Activated CD4-positive, alpha-beta memory T cell treated with anti-CD3 and anti-CD28 coated beads, Interleukin-2, amount 10 ng/mL, durations not matched to agents 7 days and 5 days (primary cell): ENCODE data around the gene HSD17B12. TPM values are rescaled to one million over a fixed set of nuclear protein-coding genes. Genes with fewer than 3 reads are reported as not detected.

Source experiments
- CTCF ChIA-PET: fragments of 350-600 bp; sonication (Branson Sonifier 250); formaldehyde crosslinking; loops from one replicate; lab custom pipeline; 2021; ENCODE audit warnings: antibody characterized with exemption, inconsistent platforms; lab: Charles Lee
- POLR2A ChIA-PET: fragments of 350-600 bp; sonication (Branson Sonifier 250); formaldehyde crosslinking; loops from one replicate; lab custom pipeline; 2021; ENCODE audit warnings: antibody characterized with exemption; lab: Charles Lee
- DNase-seq: peaks from one replicate; pipeline ENCODE4 v3.0.0-alpha.2; 2020
- H3K27ac Mint-ChIP-seq: one replicate; pipeline ENCODE4 v1.8.0; 2021; ENCODE audit warnings: mild to moderate bottlenecking, mixed read lengths
- H3K27me3 Mint-ChIP-seq: one replicate; pipeline ENCODE4 v1.8.0; 2021; ENCODE audit warnings: mixed read lengths
- H3K36me3 Mint-ChIP-seq: one replicate; pipeline ENCODE4 v1.8.0; 2021; ENCODE audit warnings: low read depth, mixed read lengths
- H3K4me1 Mint-ChIP-seq: one replicate; pipeline ENCODE4 v1.8.0; 2021; ENCODE audit warnings: mixed read lengths
- H3K4me3 Mint-ChIP-seq: one replicate; pipeline ENCODE4 v1.8.0; 2021; ENCODE audit warnings: mild to moderate bottlenecking, mixed read lengths
- H3K9me3 Mint-ChIP-seq: one replicate; pipeline ENCODE4 v1.8.0; 2021; ENCODE audit warnings: mixed read lengths
- total RNA-seq, 2 experiments: library from RNA; stranded (reverse); gene quantifications; one replicate each; pipeline ENCODE4 v1.2.3, GENCODE V29; 2021

HSD17B12 gene
- total RNA-seq, 2 experiments from 2014 or later = 35.2 to 40.7 TPM

- no peak for DNase-seq
- ChIA-PET POLR2A (no interaction called here), CTCF (interaction anchor here (1.6 kb wide), 1 partner anchor 31 kb away, joined by 3 read pairs; no protein-coding TSS in a partner anchor)
- no peaks in the 10 kb centered on the region for H3K4me1 Mint-ChIP-seq
- no peak overlapping the region for H3K27ac Mint-ChIP-seq
- no peaks in the 10 kb centered on the region for H3K27me3 Mint-ChIP-seq
- peaks cover 4% of the 10 kb centered on the region for H3K36me3 Mint-ChIP-seq
- H3K9me3 Mint-ChIP-seq = no peaks in the 10 kb centered on the region
- no peak overlapping the region for H3K4me3 Mint-ChIP-seq
These were observed 117.3 kb downstream of the HSD17B12 start for GRCh38 chr11:43797866-43798265.

- no peak for DNase-seq
- no peak overlapping the region for H3K4me3 Mint-ChIP-seq
- no peak overlapping the region for H3K27ac Mint-ChIP-seq
- POLR2A ChIA-PET = no interaction called here
- no peaks in the 10 kb centered on the region for H3K27me3 Mint-ChIP-seq
- H3K9me3 Mint-ChIP-seq = peaks cover 6% of the 10 kb centered on the region
- peaks cover 17% of the 10 kb centered on the region for H3K36me3 Mint-ChIP-seq
- CTCF ChIA-PET = interaction anchor here (1.1 kb wide), 1 partner anchor 23 kb away, joined by 4 read pairs; no protein-coding TSS in a partner anchor
- H3K4me1 Mint-ChIP-seq = no peaks in the 10 kb centered on the region
These were observed 122.0 kb downstream of the HSD17B12 start for GRCh38 chr11:43802509-43802908.

- Mint-ChIP-seq H3K4me1 (no peaks in the 10 kb centered on the region), H3K27me3 (no peaks in the 10 kb centered on the region), H3K36me3 (peaks cover 17% of the 10 kb centered on the region), H3K9me3 (peaks cover 6% of the 10 kb centered on the region), H3K4me3 (no peak overlapping the region), H3K27ac (no peak overlapping the region)
- POLR2A ChIA-PET = no interaction called here
- CTCF ChIA-PET = no interaction called here
- no peak for DNase-seq
These were observed 123.2 kb downstream of the HSD17B12 start for GRCh38 chr11:43803766-43804165.

GRCh38 chr11:43806976-43807375, 126.4 kb downstream of the HSD17B12 start:
- no peak overlapping the region for H3K4me3 Mint-ChIP-seq
- DNase-seq = no peak
- H3K36me3 Mint-ChIP-seq = peaks cover 13% of the 10 kb centered on the region
- H3K9me3 Mint-ChIP-seq = peaks cover 6% of the 10 kb centered on the region
- POLR2A ChIA-PET = no interaction called here
- no peak overlapping the region for H3K27ac Mint-ChIP-seq
- H3K4me1 Mint-ChIP-seq = no peaks in the 10 kb centered on the region
- CTCF ChIA-PET = no interaction called here
- no peaks in the 10 kb centered on the region for H3K27me3 Mint-ChIP-seq

- Mint-ChIP-seq H3K9me3 (no peaks in the 10 kb centered on the region), H3K4me1 (no peaks in the 10 kb centered on the region), H3K36me3 (peaks cover 5% of the 10 kb centered on the region), H3K27ac (no peak overlapping the region), H3K27me3 (no peaks in the 10 kb centered on the region), H3K4me3 (no peak overlapping the region)
- DNase-seq = no peak
- ChIA-PET POLR2A (no interaction called here), CTCF (no interaction called here)
These were observed 130.5 kb downstream of the HSD17B12 start for GRCh38 chr11:43810929-43811596.

- Mint-ChIP-seq H3K4me1 (no peaks in the 10 kb centered on the region), H3K27me3 (no peaks in the 10 kb centered on the region), H3K9me3 (no peaks in the 10 kb centered on the region), H3K27ac (no peak overlapping the region), H3K36me3 (peaks cover 7% of the 10 kb centered on the region), H3K4me3 (no peak overlapping the region)
- DNase-seq = no peak
- ChIA-PET POLR2A (no interaction called here), CTCF (interaction anchor here (0.5 to 0.9 kb wide), 2 partner anchors 16 to 40 kb away, joined by 3 to 5 read pairs; no protein-coding TSS in a partner anchor)
These were observed 131.9 kb downstream of the HSD17B12 start for GRCh38 chr11:43812471-43812870.

- Mint-ChIP-seq H3K27ac (no peak overlapping the region), H3K4me3 (no peak overlapping the region), H3K36me3 (peaks cover 17% of the 10 kb centered on the region), H3K27me3 (no peaks in the 10 kb centered on the region), H3K4me1 (no peaks in the 10 kb centered on the region), H3K9me3 (no peaks in the 10 kb centered on the region)
- no peak for DNase-seq
- ChIA-PET CTCF (no interaction called here), POLR2A (no interaction called here)
These were observed 137.7 kb downstream of the HSD17B12 start for GRCh38 chr11:43818220-43818619.

GRCh38 chr11:43819926-43820325, 139.4 kb downstream of the HSD17B12 start:
- no peak overlapping the region for H3K27ac Mint-ChIP-seq
- peaks cover 15% of the 10 kb centered on the region for H3K36me3 Mint-ChIP-seq
- H3K9me3 Mint-ChIP-seq = no peaks in the 10 kb centered on the region
- ChIA-PET CTCF (no interaction called here), POLR2A (no interaction called here)
- DNase-seq = no peak
- no peaks in the 10 kb centered on the region for H3K4me1 Mint-ChIP-seq
- H3K27me3 Mint-ChIP-seq = no peaks in the 10 kb centered on the region
- H3K4me3 Mint-ChIP-seq = no peak overlapping the region

- H3K4me1 Mint-ChIP-seq = no peaks in the 10 kb centered on the region
These were observed 142.8 kb downstream of the HSD17B12 start for GRCh38 chr11:43823316-43823715.

GRCh38 chr11:43823851-43824250, 143.3 kb downstream of the HSD17B12 start:
- H3K4me1 Mint-ChIP-seq = no peaks in the 10 kb centered on the region
- no peak overlapping the region for H3K4me3 Mint-ChIP-seq
- H3K27me3 Mint-ChIP-seq = no peaks in the 10 kb centered on the region
- peaks cover 9% of the 10 kb centered on the region for H3K36me3 Mint-ChIP-seq
- ChIA-PET CTCF (interaction anchor here (4.7 kb wide), 1 partner anchor 28 kb away, joined by 28 read pairs; no protein-coding TSS in a partner anchor), POLR2A (no interaction called here)
- no peak overlapping the region for H3K27ac Mint-ChIP-seq
- H3K9me3 Mint-ChIP-seq = no peaks in the 10 kb centered on the region
- no peak for DNase-seq

More at GRCh38 chr11:43823316-43823715, 142.8 kb downstream of the HSD17B12 start:
- Mint-ChIP-seq H3K27ac (no peak overlapping the region), H3K36me3 (peaks cover 9% of the 10 kb centered on the region), H3K4me3 (no peak overlapping the region), H3K27me3 (no peaks in the 10 kb centered on the region), H3K9me3 (no peaks in the 10 kb centered on the region)
- DNase-seq = no peak
- ChIA-PET POLR2A (no interaction called here), CTCF (interaction anchor here (4.7 kb wide), 1 partner anchor 29 kb away, joined by 28 read pairs; no protein-coding TSS in a partner anchor)

- no peaks in the 10 kb centered on the region for H3K9me3 Mint-ChIP-seq
- no peaks in the 10 kb centered on the region for H3K4me1 Mint-ChIP-seq
- no peak overlapping the region for H3K27ac Mint-ChIP-seq
- H3K27me3 Mint-ChIP-seq = no peaks in the 10 kb centered on the region
- DNase-seq = no peak
- no peak overlapping the region for H3K4me3 Mint-ChIP-seq
- ChIA-PET CTCF (interaction anchor here (0.7 to 4.7 kb wide), 20 partner anchors 10 to 212 kb away, joined by 3 to 28 read pairs (median 4); no protein-coding TSS in a partner anchor), POLR2A (no interaction called here)
- H3K36me3 Mint-ChIP-seq = no peaks in the 10 kb centered on the region
These were observed 144.8 kb downstream of the HSD17B12 start for GRCh38 chr11:43825217-43825816.

GRCh38 chr11:43830928-43831440, 150.4 kb downstream of the HSD17B12 start:
- peak; percentile 30 for DNase-seq
- POLR2A ChIA-PET = no interaction called here
- CTCF ChIA-PET = interaction anchor here (1.0 to 1.9 kb wide), 4 partner anchors 21 to 262 kb away, joined by 3 to 7 read pairs (median 5); no protein-coding TSS in a partner anchor
- Mint-ChIP-seq H3K27me3 (no peaks in the 10 kb centered on the region), H3K27ac (no peak overlapping the region), H3K4me1 (peaks cover 4% of the 10 kb centered on the region), H3K9me3 (no peaks in the 10 kb centered on the region), H3K36me3 (no peaks in the 10 kb centered on the region), H3K4me3 (no peak overlapping the region)

GRCh38 chr11:43832536-43832935, 152.0 kb downstream of the HSD17B12 start:
- no peak for DNase-seq
- ChIA-PET POLR2A (no interaction called here), CTCF (interaction anchor here (0.7 to 1.9 kb wide), 2 partner anchors 19 to 113 kb away, joined by 3 to 7 read pairs; no protein-coding TSS in a partner anchor)
- Mint-ChIP-seq H3K9me3 (no peaks in the 10 kb centered on the region), H3K4me3 (no peak overlapping the region), H3K4me1 (peaks cover 4% of the 10 kb centered on the region), H3K36me3 (no peaks in the 10 kb centered on the region), H3K27ac (no peak overlapping the region), H3K27me3 (no peaks in the 10 kb centered on the region)
